ENCODE measurements around the gene GRID2. TPM values are rescaled to one million over a fixed set of nuclear protein-coding genes. Genes with fewer than 3 reads are reported as not detected.

Gene GRID2
- polyA plus RNA-seq, 1 experiment, result not detected

GRCh38 chr4:93337196-93337595 is 1033.4 kb downstream of the GRID2 start:
- ChIA-PET POLR2A (no interaction called here), CTCF (no interaction called here)
- H3K9me3 ChIP-seq (ENCODE audit: control insufficient read depth, insufficient read depth, low read length), result no peaks in the 10 kb centered on the region
- no peaks in the 10 kb centered on the region for H3K27me3 ChIP-seq (ENCODE audit: control insufficient read depth, insufficient read depth, low read length)
- no peak overlapping the region for H3K27ac ChIP-seq (ENCODE audit: low read depth, low read length)
- no peak for DNase-seq (ENCODE audit: low read depth, low spot score)
- no peak for TF ChIP-seq CTCF (IDR thresholded peaks at IDR 0.05; ENCODE audit: low read depth, low read length)
- no peak overlapping the region for H3K4me3 ChIP-seq (ENCODE audit: low read depth, low read length)

GRCh38 chr4:93342738-93343137 is 1039.0 kb downstream of the GRID2 start:
- H3K4me3 ChIP-seq (ENCODE audit: low read depth, low read length), result no peak overlapping the region
- no peak overlapping the region for H3K27ac ChIP-seq (ENCODE audit: low read depth, low read length)
- no peak for DNase-seq (ENCODE audit: low read depth, low spot score)
- TF ChIP-seq CTCF (IDR thresholded peaks at IDR 0.05; ENCODE audit: low read depth, low read length), result no peak
- H3K9me3 ChIP-seq (ENCODE audit: control insufficient read depth, insufficient read depth, low read length), result no peaks in the 10 kb centered on the region
- POLR2A ChIA-PET, result no interaction called here
- CTCF ChIA-PET, result no interaction called here
- no peaks in the 10 kb centered on the region for H3K27me3 ChIP-seq (ENCODE audit: control insufficient read depth, insufficient read depth, low read length)

DNA sequence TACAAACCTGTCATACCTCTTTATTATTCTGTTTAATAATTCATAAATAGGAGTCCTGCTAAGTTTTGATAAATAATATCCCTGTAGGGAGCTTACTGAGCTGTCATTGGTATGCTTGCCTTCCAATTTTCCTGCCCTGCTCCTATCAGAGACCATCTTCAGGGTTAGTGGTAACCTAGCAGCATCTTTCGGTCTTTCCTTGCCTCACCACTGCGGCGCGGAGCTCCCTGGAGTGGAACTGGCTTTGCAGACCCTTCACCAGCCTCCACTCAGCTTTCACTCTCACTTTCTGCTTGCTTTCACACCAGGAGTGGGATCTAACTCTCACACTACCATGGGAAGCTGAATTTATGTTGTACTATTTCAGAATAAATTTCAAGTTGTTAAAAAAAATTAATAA is 1043.1 kb downstream of the GRID2 start:
- DNase-seq (ENCODE audit: low read depth, low spot score), result no peak
- Histone ChIP-seq H3K27ac (ENCODE audit: low read depth, low read length) (no peak overlapping the region), H3K27me3 (ENCODE audit: control insufficient read depth, insufficient read depth, low read length) (no peaks in the 10 kb centered on the region), H3K4me3 (ENCODE audit: low read depth, low read length) (no peak overlapping the region), H3K9me3 (ENCODE audit: control insufficient read depth, insufficient read depth, low read length) (no peaks in the 10 kb centered on the region)
- CTCF ChIA-PET, result no interaction called here
- no peak for TF ChIP-seq CTCF (IDR thresholded peaks at IDR 0.05; ENCODE audit: low read depth, low read length)
- POLR2A ChIA-PET, result no interaction called here

- TF ChIP-seq CTCF (IDR thresholded peaks at IDR 0.05; ENCODE audit: low read depth, low read length), result no peak
- Histone ChIP-seq H3K27me3 (ENCODE audit: control insufficient read depth, insufficient read depth, low read length) (no peaks in the 10 kb centered on the region), H3K9me3 (ENCODE audit: control insufficient read depth, insufficient read depth, low read length) (no peaks in the 10 kb centered on the region), H3K4me3 (ENCODE audit: low read depth, low read length) (no peak overlapping the region), H3K27ac (ENCODE audit: low read depth, low read length) (no peak overlapping the region)
- POLR2A ChIA-PET, result no interaction called here
- no peak for DNase-seq (ENCODE audit: low read depth, low spot score)
- CTCF ChIA-PET, result no interaction called here
Measured at GRCh38 chr4:93348896-93349295, 1045.1 kb downstream of the GRID2 start.

DNA sequence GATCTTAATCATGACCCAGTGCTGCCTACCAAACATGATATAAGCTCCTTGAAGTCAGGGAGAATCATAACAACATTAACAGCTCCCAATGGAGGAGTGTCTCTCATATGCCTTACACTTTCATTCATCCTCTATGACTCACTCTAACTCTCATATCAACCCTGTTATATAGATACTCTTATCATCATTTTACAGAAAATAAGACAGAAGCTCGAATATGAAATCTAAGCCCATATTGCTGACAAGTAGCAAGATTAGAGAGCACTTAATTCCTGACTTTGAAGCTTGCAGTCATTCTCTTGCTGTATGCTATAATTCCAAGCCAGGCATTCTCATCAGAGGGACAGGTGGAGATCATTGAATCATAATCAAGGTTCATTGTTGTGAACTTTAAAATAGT is 1048.1 kb downstream of the GRID2 start:
- CTCF ChIA-PET, result no interaction called here
- Histone ChIP-seq H3K9me3 (ENCODE audit: control insufficient read depth, insufficient read depth, low read length) (no peaks in the 10 kb centered on the region), H3K4me3 (ENCODE audit: low read depth, low read length) (no peak overlapping the region), H3K27ac (ENCODE audit: low read depth, low read length) (no peak overlapping the region), H3K27me3 (ENCODE audit: control insufficient read depth, insufficient read depth, low read length) (no peaks in the 10 kb centered on the region)
- TF ChIP-seq CTCF (IDR thresholded peaks at IDR 0.05; ENCODE audit: low read depth, low read length), result no peak
- POLR2A ChIA-PET, result no interaction called here
- no peak for DNase-seq (ENCODE audit: low read depth, low spot score)

All from AG04450 (cell line).